H54 (cell line): Measurements from ENCODE around the gene MPST.

Experiments
- DNase-seq: peaks from one replicate; pipeline ENCODE4 v3.0.0; 2011; ENCODE audit warnings: low spot score, mixed read lengths; ENCODE audit not compliant: insufficient read length
- FAIRE-seq: peaks from 3 replicates; lab custom pipeline; 2011; peaks lifted over from hg19 to GRCh38; lab: Jason Lieb, UNC
- POLR2A ChIP-seq: IDR thresholded peaks from 2 replicates; pipeline ENCODE4 v1.6.1; 2011; ENCODE audit warnings: low read depth, mild to moderate bottlenecking, low read length

The MPST gene

DNA sequence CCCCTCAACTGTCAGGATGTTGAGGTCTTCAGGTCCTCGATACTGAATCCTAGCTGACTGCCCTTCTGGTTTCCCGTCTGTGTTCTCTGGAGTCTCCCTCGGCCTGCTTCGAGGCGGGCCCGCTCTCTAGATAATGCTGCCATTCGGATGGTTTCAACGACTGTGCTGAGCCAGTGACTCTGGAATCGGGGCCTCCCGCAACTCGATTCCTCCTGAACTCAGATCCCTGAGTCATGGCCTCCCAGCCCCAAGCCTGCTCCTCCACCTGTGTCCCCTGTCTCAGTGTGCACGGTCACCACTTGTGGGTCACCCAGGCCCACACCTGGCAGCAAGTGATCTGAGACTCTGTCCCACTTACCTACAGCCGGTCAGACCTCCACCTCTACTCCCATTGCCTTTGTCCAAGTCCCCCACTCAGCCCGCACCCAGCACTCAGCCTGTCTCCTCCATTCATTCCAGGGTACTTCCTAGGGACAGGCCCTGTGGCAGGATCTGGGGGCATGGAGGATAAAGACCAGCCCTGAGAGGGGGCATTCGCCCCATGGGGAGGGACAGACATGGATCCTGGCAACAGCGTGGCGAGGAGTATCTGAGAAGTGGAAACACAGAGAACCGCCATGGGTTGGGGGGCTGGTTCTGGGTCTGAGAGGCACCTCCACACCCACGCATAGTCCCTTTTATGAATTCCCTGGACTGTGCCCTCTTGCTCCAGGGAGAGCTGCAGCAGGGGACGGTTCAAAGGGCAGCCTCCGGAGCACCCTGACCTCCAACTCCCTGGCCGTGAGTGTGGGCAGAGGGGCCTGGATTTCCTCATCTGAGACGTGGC lies 14.3 kb downstream of the MPST start:
- no peak for TF ChIP-seq POLR2A
- no peak for DNase-seq
- no peak for FAIRE-seq

DNA sequence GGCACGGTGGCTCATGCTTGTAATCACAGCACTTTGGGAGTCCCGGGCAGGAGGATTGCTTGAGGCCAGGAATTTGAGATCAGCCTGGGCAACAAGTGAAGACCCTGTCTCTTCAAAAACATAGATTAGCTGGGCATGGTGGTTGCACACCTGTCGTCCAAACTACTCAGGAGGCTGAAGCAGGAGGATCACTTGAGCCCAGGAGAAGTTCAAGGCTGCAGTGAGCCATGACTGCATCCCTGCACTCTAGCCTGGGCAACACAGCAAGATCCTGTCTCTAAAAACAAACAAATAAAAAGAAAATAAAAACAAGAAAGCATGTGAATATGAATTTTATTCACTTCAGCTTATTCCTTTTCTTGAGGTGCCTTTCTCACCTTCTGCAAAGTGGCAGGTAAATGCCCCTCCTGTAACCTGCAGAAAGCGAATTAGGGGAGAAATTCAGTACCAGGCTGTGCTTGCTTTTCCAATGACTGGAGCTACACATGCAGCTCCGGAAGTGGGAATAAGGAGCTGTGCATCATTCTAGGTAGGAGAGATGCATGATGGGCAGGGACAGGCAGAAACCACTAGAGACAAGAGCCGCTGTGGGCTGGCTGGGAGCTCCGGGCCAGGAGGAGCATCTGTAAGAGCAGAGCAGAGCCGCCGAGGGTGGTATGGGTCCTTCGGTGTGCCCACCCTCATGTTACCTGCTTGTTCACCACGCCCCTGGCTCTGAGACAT lies 17.3 kb downstream of the MPST start:
- DNase-seq (no peak), FAIRE-seq (no peak)
- no peak for TF ChIP-seq POLR2A

DNA sequence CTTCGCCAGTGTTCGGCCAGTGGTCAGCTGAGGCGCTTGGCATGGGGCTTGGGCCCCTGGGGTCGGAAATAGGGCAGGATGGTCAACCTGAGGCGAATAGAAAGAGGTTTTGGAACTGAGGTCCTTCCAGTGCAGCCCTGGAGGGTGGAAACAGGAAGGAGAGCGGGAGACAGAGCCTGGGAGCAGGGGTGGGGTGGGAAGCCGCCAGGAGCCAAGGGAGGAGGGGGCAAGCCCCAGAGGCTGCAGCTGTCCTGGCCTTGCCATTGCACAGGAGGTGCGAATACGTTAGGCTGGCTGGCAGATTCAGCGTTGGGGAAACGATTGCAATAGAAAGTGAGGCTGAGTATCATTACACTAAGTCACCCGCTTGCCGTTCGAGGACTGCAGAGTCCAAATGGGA lies 18.1 kb downstream of the MPST start:
- FAIRE-seq (no peak), DNase-seq (no peak)
- no peak for TF ChIP-seq POLR2A

DNA sequence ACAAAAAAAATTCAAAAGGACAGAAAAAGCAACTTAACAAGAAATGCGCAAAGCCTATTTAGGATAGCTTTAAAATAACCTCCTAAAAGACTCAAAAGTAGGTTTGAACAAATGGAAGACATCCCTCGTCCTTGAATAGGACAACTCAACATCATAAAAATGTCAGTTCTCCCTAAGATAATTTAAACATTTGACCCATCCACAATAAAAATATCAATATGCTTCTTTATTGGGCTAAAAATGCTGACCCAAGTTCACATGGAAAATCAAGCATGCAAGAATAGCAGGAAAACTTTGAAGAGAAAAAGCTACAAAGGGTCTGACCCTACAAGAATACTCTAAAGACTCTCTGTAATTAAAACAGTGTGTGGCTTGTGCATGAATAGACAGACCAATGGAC lies 19.9 kb downstream of the MPST start:
- TF ChIP-seq POLR2A = no peak
- no peak for FAIRE-seq

DNA sequence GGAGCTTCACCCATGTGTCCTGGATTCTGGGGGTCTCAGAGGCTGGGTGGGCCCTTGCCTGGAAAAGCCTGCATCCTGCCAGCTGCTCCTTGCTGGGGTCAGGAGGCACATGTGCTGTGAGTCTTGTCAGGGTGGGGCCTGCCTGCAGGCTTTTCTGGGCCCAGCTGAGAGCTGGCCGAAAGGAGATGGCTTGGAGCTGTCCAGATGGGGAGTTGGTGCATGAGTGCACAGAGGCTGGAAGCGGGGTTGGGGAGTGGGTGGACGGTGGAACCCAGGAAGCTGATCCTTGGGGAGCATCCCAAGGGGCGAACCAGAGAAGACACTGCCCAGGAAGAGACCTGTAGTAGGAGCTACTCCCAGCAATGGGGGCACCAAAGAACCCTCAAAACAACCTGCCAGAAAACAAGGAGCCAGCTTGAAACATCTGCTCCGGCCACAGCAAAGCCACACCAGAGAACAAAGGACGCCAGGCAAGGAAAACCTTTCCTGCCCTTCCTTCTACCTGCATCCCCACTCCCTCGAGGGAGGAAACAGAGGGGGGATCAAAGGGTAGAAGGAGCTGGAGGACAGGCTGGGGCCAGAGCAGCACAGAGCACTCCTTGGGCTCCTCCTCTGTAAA lies 23.8 kb downstream of the MPST start:
- no peak for TF ChIP-seq POLR2A
- DNase-seq (no peak), FAIRE-seq (no peak)

More for the DNA sequence above, 19.9 kb downstream of the MPST start:
- DNase-seq = no peak

DNA sequence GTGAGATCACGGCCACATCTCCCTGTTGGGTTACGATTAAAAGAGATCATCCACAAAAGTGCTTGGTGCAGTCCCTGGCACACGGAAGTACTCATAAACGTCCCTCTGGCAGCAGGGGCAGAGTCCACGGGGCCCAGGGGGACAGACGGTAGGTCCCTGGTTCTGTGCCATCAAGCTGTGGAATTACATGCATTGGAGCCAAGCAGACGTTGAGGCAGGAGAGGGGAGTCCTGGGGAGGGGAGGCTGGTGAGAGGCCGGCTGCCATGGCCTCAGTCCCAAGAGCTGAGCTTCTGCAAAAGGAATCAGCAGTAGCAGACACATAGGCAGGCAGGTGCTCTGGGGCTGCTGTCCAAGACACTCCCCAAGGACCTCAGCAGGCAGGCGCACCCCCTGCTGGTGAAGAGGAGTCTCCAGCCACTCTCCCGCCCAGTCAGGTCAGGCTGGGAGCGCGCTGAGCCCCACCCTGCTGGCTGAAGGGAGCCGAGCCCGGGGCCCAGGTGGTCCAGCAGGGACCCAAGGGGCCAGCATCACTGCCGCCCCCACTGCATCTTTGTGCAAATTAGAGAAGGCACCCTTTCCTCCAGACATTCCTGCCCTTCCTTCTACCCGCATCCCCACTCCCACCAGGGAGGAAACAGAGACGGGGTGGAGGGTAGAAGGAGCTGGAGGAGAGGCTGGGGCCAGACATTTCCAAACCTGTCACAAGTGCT lies 24.4 kb downstream of the MPST start:
- TF ChIP-seq POLR2A = no peak
- FAIRE-seq (no peak), DNase-seq (peak; percentile 57)

DNA sequence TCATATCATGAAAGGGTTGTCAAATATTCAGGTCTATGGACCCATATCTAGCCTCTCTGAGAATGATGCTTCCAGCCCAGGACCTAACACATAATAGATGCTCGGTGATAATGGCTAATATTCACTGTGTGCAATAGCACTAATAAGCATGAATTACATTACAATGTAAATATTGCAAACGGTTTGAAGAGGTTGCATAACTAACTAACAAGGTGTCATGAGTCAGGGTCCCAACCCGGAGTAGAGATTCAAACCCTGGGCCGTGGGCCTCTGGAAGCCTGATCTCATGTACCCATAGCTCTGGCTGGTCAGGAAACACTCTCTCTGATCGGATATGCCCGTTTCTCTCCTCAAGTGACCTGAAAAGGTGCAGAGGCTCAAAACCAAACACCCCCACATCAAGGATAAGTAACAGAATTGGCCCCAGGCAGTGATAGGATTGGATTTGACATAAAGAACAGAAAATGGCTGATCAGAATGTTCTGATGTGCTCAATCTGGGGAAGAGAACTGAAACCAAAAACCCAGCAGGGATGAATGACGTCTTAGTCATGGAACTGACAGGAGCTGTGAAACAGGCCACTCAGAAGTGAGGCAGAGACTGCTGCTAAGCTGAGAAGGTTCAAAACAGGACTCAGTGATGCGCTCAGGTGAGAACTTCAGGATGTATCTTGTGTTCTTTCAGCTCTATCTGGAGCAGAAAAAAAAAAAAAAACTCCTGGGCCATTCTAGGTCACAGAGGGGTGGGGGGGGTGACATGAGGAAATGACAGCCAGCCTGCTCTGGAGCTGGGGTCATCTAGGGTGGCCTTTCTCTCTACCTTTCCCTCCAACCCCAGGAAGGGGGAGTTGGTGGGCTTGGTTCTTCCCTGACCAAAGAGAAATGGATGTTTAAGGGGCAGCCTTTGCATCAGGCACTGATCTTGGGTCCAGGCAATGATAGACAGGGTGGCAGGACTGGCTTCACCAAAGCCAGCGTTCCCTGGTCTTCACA lies 25.4 kb downstream of the MPST start:
- DNase-seq (no peak), FAIRE-seq (no peak)
- TF ChIP-seq POLR2A = no peak

DNA sequence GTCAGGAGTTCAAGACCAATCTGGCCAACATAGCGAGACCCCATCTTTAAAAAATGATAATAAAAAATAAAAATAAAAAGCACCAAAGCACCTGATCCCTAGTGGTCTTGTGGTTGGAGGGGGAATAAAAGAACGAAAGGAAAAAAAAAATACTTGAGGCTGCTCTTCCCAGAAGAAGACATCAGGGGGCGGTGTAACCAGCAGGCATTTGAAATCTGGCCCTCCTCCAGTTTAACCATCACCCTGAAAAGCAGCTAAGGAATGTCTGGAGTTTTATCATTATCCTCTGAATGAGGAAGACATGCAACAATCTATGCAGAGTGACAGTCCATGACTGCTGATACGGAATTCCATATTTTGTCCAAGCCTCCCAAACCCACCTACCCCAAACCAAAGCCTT lies 26.4 kb downstream of the MPST start:
- DNase-seq (peak; percentile 56), FAIRE-seq (no peak)
- no peak for TF ChIP-seq POLR2A

DNA sequence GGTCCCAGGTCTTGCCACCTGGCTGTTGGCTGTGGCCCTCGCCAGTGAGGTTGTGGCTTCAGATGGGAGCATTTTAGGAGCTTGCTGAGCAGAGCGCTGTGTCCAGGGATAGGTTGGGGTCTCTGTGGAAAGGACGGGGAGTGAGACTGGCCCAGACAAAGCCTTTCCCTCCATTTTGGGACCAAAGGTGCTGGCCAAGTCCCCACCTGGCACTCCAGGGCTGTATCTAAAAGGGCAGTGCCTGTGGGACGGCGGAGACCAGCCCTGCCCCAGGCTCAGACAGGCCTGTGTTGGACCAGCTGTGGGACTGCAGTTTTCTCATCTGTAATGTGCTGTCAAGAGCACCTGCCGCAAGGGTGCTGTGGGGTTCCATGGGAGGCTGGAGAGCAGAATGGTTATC lies 27.0 kb downstream of the MPST start:
- FAIRE-seq (no peak), DNase-seq (no peak)
- no peak for TF ChIP-seq POLR2A

DNA sequence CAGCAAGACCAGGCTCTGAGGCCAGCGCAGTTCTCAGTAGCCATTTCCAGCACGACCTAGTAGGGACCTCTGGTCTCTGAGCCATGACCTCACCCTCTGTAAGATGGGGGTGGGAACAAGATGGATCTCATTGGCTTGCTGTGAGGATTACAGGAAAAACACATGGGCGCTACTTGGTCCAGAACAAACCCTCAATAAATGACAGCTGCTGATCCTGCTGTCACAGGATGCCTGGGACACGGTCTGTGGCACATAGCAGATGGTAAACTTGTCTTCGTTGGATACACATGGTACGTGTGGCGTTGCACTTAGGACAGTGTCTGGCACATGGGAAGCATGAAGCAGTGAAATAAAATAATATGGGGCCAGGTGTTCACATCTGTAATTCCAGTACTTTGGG lies 27.5 kb downstream of the MPST start:
- TF ChIP-seq POLR2A = no peak
- no peak for DNase-seq
- no peak for FAIRE-seq

DNA sequence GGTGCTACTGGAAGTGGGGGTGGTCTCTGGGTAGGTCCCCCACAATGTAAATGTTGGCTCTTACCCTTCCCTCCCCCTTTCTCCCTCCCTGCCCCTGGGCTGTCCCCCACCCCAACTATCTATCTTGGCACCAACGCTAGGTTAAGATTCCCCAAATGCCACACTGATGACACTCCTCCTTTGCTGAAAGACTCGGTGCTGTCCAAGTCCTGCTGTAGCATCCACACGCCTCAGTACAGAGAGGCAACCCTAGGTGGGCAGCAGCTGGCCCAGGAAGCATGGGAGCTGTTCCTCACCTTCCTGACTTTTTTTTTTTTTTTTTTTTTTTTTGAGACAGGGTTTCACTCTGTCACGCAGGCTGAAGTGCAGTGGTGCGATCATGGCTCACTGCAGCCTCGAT lies 28.6 kb downstream of the MPST start:
- DNase-seq = no peak
- TF ChIP-seq POLR2A = no peak
- FAIRE-seq = no peak

DNA sequence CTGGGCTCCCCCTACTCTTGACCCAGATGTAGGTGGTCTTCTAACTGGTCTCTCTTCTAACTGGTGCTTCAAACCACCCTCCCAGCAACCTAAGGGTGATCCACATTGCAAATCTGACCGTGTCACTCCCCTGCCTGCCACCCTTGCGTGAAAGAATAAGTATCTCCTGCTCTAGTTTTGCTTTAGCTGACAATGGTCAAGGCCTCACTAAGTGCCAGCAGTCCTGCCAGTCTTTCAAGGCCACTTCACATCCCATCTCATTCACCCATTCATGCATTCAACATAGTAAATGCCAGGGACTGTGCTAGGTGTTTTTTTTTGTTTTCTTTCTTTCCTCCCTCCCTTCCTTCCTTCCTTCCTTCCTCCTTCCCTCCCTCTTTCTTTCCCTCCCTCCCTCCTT lies 29.7 kb downstream of the MPST start:
- no peak for TF ChIP-seq POLR2A
- no peak for FAIRE-seq
- no peak for DNase-seq

DNA sequence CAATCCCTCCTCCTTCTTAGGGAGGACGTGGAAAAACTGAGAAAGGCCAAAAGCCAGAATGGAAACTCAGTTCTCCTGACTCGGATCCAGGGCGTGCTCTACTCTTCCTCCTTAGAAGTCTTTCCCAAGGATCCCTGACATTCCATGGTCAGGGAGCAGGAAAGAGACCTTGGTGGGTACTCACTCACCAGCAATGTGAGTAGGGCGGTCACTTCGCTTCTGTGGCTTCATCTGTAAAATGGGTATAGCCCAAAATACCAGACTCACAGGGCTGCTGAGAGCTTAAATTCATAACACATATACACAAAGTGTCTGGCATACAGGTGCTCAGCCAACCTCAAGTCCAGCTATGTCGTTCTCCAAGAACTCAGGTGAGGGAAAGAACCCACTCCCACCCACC lies 31.4 kb downstream of the MPST start:
- FAIRE-seq = no peak
- TF ChIP-seq POLR2A = no peak
- no peak for DNase-seq
